ACHN (cell line): ENCODE data around the gene PCNX3.
A peak's percentile ranks its signal among the peaks of the same experiment; 100 is the strongest.

Source experiments
- DNase-seq: peaks from one replicate; pipeline ENCODE4 v3.0.0-alpha.2; 2015
- in situ Hi-C: cut with HindIII; loops from 2 replicates; pipeline ENCODE4 v1.10.0; 2017; ENCODE audit warnings: low sequenced_read_pairs, low pct_ligation_motif_present, low pct_unique_long_range_greater_than_20kb

The PCNX3 gene

DNA sequence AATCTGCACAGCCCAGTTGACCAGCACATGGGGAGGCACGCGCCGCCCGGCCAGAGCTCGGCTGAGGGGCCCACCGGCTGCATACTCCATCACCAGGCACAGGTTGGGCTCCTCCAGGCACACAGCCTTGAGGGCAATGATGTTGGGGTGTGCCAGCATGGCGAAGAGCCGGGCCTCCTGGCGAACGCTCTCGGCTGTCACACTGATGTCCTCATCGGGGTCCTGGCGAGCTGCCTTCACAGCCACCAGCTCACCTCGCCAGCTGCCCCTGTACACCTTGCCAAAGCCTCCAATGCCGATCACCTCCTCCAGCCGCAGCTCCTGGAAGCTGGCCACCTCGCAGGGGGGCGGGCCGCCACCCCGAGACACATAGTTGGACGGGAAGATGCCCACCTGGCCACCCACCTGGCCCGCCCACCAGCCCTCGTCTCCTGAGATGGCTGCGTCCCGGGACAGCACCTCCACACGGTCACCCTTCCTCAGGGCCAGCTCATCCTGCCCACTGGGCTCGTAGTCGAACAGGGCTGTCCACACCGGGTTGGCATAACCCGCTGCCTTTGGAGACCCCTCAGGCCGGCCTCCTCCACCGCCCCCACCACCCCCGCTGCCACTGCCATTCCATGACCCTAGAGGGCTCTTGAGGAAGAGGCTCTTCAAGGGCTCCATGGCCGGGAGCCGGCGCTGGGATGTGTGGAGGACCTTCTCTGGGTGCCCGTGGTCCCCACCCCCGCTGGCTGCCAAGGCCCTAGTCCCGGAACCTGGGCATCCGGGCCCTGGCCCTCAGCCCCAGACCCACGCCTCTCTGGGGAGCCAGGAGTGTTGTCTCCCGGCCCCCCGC lies 2.3 kb upstream of the PCNX3 start:
- peak; percentile 11 for DNase-seq
- in situ Hi-C loops: no loop called here

DNA sequence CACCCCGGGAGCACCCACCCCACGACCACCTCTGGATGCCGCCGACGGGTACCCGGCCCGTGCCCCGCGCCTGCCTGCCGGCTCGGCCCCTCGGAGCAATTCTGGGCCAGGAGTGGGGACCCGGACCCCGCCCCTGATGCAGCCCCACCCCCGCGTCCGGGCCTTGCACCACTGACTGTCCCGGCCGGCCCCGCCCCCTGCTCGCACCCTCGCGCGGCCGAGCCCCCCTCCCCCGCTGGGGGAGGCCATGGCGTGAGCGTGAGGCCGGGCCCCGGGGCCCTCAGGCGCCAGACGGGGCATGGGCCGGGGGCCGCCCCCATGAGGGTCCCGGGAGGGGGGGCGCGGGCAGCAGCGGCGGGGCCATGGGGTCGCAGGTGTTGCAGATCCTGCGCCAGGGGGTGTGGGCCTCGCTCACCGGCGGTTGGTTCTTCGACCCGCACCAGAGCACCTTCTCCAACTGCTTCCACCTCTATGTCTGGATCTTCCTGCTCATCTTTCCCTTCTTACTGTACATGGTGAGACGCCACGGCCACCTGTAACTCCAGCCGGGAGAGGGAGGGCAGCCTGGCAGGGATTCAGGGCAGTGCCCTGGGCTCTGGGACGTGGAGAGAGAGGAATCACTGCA lies 486 bp downstream of the PCNX3 start:
- in situ Hi-C loops: no loop called here
- peak; percentile 44 for DNase-seq

GRCh38 chr11:65616575-65617001 lies 1.0 kb downstream of the PCNX3 start:
- in situ Hi-C loops: no loop called here
- no peak for DNase-seq

DNA sequence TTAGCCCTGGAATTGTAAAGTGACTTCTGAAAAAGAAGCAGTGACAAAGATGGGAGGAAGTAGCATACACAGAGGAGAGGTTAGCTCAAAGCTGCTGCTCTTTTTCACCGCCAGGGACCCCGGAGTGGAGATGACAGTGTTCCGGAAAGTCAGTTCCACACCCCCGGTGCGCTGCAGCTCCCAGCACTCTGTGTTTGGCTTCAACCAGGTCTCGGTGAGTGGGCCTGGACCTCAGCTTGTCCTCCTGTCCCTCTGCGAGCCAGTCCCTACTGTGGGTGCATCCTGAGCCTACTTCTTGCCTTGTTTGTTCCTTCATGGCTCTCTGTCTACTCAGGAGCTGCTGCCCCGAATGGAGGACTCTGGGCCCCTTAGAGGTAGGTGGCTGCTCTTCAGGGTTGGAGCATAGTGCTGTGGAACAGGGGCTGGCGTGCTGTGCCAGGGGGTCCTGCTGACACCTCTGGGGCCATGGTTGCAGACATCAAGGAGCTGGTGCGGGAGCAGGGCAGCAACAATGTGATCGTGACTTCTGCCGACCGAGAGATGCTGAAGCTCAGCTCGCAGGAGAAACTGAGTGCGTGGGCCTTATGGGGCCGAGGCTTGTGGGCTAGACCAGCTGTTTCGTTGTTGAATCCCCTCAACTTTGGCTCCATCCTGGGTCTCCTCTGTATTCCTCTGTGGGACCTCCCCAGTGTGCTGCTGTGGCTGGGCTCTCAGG lies 1.7 kb downstream of the PCNX3 start:
- in situ Hi-C loops: no loop called here

GRCh38 chr11:65617990-65618751 lies 2.6 kb downstream of the PCNX3 start:
- in situ Hi-C loops: no loop called here
- no peak for DNase-seq

More for the DNA sequence above, 1.7 kb downstream of the PCNX3 start:
- DNase-seq: no peak

GRCh38 chr11:65618763-65619162 lies 3.2 kb downstream of the PCNX3 start:
- in situ Hi-C loops: no loop called here
- no peak for DNase-seq

- in situ Hi-C loops: no loop called here
- DNase-seq: no peak
Measured at GRCh38 chr11:65619281-65619928, 3.8 kb downstream of the PCNX3 start.

GRCh38 chr11:65620666-65621065 lies 5.1 kb downstream of the PCNX3 start:
- DNase-seq: no peak
- in situ Hi-C loops: no loop called here

GRCh38 chr11:65621460-65621859 lies 5.9 kb downstream of the PCNX3 start:
- in situ Hi-C loops: no loop called here

DNA sequence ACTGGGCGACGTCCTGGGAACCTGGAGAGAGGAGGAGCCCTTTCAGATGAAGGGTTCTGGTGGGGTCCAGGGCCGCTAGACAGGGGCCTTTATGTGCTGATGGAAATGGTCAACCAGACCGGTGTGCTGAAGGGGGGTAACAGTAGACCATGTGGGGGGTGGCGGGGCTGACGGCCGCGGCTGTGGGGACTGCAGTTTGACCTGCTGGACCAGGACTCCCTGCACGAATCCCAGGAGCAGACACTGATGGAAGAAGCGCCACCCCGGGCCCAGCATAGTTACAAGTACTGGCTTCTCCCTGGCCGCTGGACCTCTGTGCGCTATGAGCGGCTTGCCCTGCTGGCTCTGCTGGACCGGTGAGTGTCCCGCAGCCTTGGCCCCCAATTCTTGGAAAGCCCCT lies 6.4 kb downstream of the PCNX3 start:
- DNase-seq: no peak
- in situ Hi-C loops: no loop called here

More at GRCh38 chr11:65621460-65621859, 5.9 kb downstream of the PCNX3 start:
- no peak for DNase-seq

GRCh38 chr11:65623177-65623576 lies 7.6 kb downstream of the PCNX3 start:
- in situ Hi-C loops: no loop called here
- DNase-seq: no peak

DNA sequence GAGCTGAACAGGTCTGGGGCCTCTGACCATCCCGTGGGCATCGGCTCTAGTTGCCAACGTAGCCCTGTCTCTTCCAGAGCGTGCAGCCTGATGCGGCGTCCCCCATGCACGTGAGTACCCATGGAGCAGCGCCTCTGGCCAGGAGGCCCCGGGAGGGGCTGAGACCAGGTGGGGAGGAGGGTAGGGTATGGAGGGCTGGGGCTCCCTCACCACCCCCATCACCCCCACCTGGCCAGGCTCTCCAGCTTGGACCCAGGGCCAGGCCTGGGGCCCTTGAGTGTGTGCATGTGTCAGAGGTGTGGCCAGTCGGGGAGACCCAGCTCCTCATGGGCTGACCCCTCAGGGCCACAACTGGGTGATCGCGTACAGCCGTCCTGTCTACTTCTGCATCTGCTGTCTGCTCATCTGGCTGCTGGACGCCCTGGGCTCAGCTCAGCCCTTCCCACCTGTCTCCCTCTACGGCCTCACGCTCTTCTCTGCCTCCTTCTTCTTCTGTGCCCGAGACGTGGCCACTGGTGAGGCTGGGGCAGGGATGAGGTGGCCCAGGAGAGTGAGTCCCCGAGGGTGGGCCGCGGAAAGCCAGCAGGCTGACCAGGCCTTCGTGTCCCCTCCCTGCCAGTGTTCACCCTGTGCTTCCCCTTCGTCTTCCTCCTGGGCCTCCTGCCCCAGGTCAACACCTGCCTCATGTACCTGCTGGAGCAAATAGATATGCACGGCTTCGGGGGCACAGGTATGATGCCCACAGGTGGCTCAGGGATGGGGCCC lies 8.5 kb downstream of the PCNX3 start:
- in situ Hi-C loops: no loop called here
- DNase-seq: no peak

DNA sequence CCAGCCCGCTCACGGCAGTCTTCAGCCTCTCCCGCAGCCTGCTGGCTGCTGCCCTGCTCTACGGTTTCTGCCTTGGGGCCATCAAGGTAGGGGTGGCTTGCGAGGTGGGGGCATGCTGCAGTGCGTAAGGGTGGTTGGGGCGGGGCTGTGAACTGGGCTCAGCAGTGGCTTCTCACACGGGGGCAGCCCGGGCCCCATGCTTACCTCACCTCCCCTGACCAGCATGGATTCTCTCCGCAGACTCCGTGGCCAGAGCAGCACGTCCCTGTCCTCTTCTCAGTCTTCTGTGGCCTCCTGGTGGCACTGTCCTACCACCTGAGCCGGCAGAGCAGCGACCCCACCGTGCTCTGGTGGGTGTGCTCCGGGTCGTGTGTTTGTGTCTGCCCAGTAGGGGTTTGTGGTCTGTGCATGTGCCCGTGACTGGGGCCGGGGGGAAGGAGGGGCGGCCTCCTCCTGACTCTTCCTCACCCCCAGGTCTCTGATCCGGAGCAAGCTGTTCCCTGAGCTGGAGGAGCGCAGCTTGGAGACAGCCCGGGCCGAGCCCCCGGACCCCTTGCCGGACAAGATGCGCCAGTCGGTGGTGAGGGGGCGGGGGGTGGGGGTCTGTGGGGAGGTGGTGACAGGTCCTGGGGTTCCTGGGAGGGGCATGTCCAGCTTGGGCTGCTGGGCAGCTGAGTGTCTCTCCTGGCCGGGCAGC lies 9.5 kb downstream of the PCNX3 start:
- no peak for DNase-seq
- in situ Hi-C loops: no loop called here

DNA sequence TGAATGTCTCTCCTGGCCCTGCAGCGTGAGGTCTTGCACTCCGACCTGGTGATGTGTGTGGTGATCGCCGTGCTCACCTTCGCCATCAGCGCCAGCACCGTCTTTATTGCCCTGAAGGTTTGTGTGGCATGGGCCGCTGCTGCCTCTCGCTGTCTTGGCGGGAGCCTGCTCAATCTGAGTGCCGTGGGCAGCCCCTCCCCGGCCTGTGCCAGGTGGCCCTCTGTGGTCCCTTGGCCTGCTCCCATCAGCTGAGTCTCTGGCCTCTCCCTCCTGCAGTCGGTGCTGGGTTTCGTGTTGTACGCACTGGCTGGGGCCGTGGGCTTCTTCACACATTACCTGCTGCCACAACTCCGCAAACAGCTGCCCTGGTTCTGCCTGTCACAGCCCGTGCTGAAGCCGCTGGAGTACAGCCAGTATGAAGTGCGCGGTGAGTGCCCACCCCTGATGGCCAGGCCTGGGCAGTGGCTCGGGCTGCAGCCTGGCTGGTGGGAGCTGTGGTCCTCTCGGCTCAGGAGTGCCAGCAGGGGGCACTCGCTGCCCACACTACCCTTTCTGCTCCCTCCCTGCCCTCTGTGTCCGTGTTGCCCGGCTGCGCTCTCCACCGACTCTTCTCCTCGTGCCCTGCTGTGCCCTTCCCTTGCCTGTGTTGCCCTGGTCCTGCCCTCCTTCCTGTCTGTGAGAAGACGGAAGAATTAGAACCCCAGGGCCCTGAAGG lies 10.2 kb downstream of the PCNX3 start:
- DNase-seq: peak; percentile 40

GRCh38 chr11:65627202-65627601 lies 11.6 kb downstream of the PCNX3 start:
- in situ Hi-C loops: no loop called here
- no peak for DNase-seq

More for the DNA sequence above, 10.2 kb downstream of the PCNX3 start:
- in situ Hi-C loops: no loop called here

DNA sequence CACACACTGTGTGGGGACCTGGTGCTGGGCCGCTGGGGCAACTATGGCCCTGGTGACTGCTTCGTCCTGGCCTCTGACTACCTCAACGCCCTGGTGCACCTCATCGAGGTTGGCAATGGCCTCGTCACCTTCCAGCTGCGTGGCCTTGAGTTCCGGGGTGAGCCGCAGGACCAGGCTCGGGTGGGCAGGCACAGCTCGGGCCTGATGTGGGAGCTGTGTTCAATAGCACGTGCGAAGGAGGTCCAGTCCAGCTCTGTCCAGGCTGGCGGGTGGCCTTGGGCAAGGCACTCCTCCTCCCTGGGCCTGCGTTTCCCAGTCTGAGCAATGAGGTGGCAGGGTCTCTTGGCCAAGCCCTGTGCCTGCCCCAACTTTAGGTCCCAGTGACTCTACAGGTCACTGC lies 14.0 kb downstream of the PCNX3 start:
- DNase-seq: no peak
- in situ Hi-C loops: no loop called here
